GM12801 (cell line): ENCODE results near the gene LY86.

Experiments
- CTCF ChIP-seq: IDR thresholded peaks from one replicate; pipeline ENCODE4 v1.5.1; 2011; ENCODE audit warnings: control low read depth; ENCODE audit not compliant: insufficient read length; ENCODE audit errors: extremely low read depth

The LY86 gene

GRCh38 chr6:6659600-6660327 lies 71.2 kb downstream of the LY86 start:
- TF ChIP-seq CTCF = no peak

- TF ChIP-seq CTCF = no peak
Measured at GRCh38 chr6:6660339-6661045, 72.0 kb downstream of the LY86 start.

GRCh38 chr6:6661191-6661590 lies 72.7 kb downstream of the LY86 start:
- TF ChIP-seq CTCF = no peak

GRCh38 chr6:6661684-6662083 lies 73.2 kb downstream of the LY86 start:
- no peak for TF ChIP-seq CTCF

GRCh38 chr6:6663421-6664135 lies 75.1 kb downstream of the LY86 start:
- TF ChIP-seq CTCF = no peak

GRCh38 chr6:6665555-6666243 lies 77.2 kb downstream of the LY86 start:
- TF ChIP-seq CTCF = no peak

GRCh38 chr6:6674872-6675271 lies 86.4 kb downstream of the LY86 start:
- TF ChIP-seq CTCF = no peak
